Nephron progenitor cell (in vitro differentiated cells): Measurements from ENCODE around the gene PHF2.

Experiments used
- DNase-seq: peaks from one replicate; pipeline ENCODE4 v3.0.0; 2021
- H3K27ac Mint-ChIP-seq: 2 replicates; pipeline ENCODE4 v1.8.0; 2021; ENCODE audit warnings: mild to moderate bottlenecking, moderate library complexity, mixed read lengths
- H3K27me3 Mint-ChIP-seq: 2 replicates; pipeline ENCODE4 v1.8.0; 2021; ENCODE audit warnings: mild to moderate bottlenecking, low read depth, mixed read lengths; ENCODE audit not compliant: poor library complexity
- H3K36me3 Mint-ChIP-seq: 2 replicates; pipeline ENCODE4 v1.8.0; 2021; ENCODE audit warnings: low read depth, mixed read lengths
- H3K4me1 Mint-ChIP-seq: 2 replicates; pipeline ENCODE4 v1.8.0; 2021; ENCODE audit warnings: mixed read lengths
- H3K4me3 Mint-ChIP-seq: 2 replicates; pipeline ENCODE4 v1.8.0; 2021; ENCODE audit warnings: mild to moderate bottlenecking, moderate library complexity, mixed read lengths
- H3K9me3 Mint-ChIP-seq: 2 replicates; pipeline ENCODE4 v1.8.0; 2021; ENCODE audit warnings: mild to moderate bottlenecking, moderate library complexity, mixed read lengths
- CTCF ChIP-seq: fragments of 200-600 bp; sonication (generic); IDR thresholded peaks from 2 replicates; pipeline ENCODE4 v1.5.0; 2021; ENCODE audit warnings: antibody characterized with exemption

PHF2 gene

GRCh38 chr9:93612796-93613154, 36.4 kb downstream of the PHF2 start:
- Mint-ChIP-seq H3K4me1 (peaks cover 13% of the 10 kb centered on the region), H3K4me3 (no peak overlapping the region), H3K27me3 (peaks cover 9% of the 10 kb centered on the region), H3K9me3 (peaks cover 33% of the 10 kb centered on the region), H3K27ac (no peak overlapping the region), H3K36me3 (peaks cover 29% of the 10 kb centered on the region)
- no peak for DNase-seq
- no peak for TF ChIP-seq CTCF

- H3K36me3 Mint-ChIP-seq, result peaks cover 27% of the 10 kb centered on the region
- H3K27me3 Mint-ChIP-seq, result peaks cover 9% of the 10 kb centered on the region
- no peak for DNase-seq
- peaks cover 29% of the 10 kb centered on the region for H3K9me3 Mint-ChIP-seq
- no peak overlapping the region for H3K4me3 Mint-ChIP-seq
- no peak overlapping the region for H3K27ac Mint-ChIP-seq
- peaks cover 13% of the 10 kb centered on the region for H3K4me1 Mint-ChIP-seq
- TF ChIP-seq CTCF, result no peak
Measured at GRCh38 chr9:93613174-93613573, 36.8 kb downstream of the PHF2 start.

- DNase-seq, result no peak
- H3K27ac Mint-ChIP-seq, result no peak overlapping the region
- no peak overlapping the region for H3K4me3 Mint-ChIP-seq
- no peak for TF ChIP-seq CTCF
- peaks cover 13% of the 10 kb centered on the region for H3K4me1 Mint-ChIP-seq
- H3K36me3 Mint-ChIP-seq, result peaks cover 25% of the 10 kb centered on the region
- peaks cover 7% of the 10 kb centered on the region for H3K27me3 Mint-ChIP-seq
- H3K9me3 Mint-ChIP-seq, result peaks cover 22% of the 10 kb centered on the region
Measured at GRCh38 chr9:93613791-93614190, 37.4 kb downstream of the PHF2 start.

- H3K4me1 Mint-ChIP-seq, result peaks cover 13% of the 10 kb centered on the region
- no peak overlapping the region for H3K27ac Mint-ChIP-seq
- peaks cover 11% of the 10 kb centered on the region for H3K9me3 Mint-ChIP-seq
- H3K4me3 Mint-ChIP-seq, result no peak overlapping the region
- peaks cover 5% of the 10 kb centered on the region for H3K27me3 Mint-ChIP-seq
- peaks cover 14% of the 10 kb centered on the region for H3K36me3 Mint-ChIP-seq
- no peak for TF ChIP-seq CTCF
- no peak for DNase-seq
Measured at GRCh38 chr9:93614830-93615468, 38.6 kb downstream of the PHF2 start.

- H3K9me3 Mint-ChIP-seq, result no peaks in the 10 kb centered on the region
- H3K27me3 Mint-ChIP-seq, result peaks cover under 1% of the 10 kb centered on the region
- peaks cover 5% of the 10 kb centered on the region for H3K36me3 Mint-ChIP-seq
- no peak for TF ChIP-seq CTCF
- H3K27ac Mint-ChIP-seq, result no peak overlapping the region
- H3K4me1 Mint-ChIP-seq, result peaks cover 13% of the 10 kb centered on the region
- no peak overlapping the region for H3K4me3 Mint-ChIP-seq
- DNase-seq, result no peak
Measured at GRCh38 chr9:93616044-93616443, 39.7 kb downstream of the PHF2 start.

- Mint-ChIP-seq H3K36me3 (no peaks in the 10 kb centered on the region), H3K27ac (no peak overlapping the region), H3K27me3 (no peaks in the 10 kb centered on the region), H3K4me1 (peaks cover 13% of the 10 kb centered on the region), H3K4me3 (no peak overlapping the region), H3K9me3 (no peaks in the 10 kb centered on the region)
- TF ChIP-seq CTCF, result no peak
- DNase-seq, result no peak
Measured at GRCh38 chr9:93617273-93617672, 40.9 kb downstream of the PHF2 start.
